Glomerular visceral epithelial cell (primary cell): Measurements from ENCODE around the gene FARS2.
A peak's percentile ranks its signal among the peaks of the same experiment; 100 is the strongest.

ENCODE experiments used
- DNase-seq: peaks from one replicate; pipeline ENCODE4 v3.0.0-alpha.2; 2016; ENCODE audit errors: extremely low spot score

The FARS2 gene

GRCh38 chr6:5754904-5755303, 493.6 kb downstream of the FARS2 start:
- no peak for DNase-seq

GRCh38 chr6:5759571-5759970, 498.3 kb downstream of the FARS2 start:
- no peak for DNase-seq

DNA sequence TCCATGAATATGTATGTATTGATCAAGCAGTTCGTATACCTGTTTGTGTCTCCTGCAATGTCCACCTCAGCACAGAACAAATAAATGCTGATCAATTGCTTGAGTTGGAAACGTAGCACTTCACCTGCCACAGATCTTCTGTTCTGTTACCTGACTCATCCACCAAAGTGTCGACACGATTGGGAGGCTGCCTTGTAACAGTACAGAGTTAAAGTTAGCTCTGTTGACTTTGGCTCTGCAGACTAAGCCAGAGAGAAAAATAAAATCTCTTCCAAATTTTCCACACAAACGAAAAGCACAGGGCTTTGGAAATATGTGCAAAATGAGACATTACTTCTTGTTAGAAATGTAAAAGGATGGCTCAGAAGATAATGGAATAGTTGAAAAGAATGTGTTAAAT, 500.1 kb downstream of the FARS2 start:
- DNase-seq, result no peak

DNA sequence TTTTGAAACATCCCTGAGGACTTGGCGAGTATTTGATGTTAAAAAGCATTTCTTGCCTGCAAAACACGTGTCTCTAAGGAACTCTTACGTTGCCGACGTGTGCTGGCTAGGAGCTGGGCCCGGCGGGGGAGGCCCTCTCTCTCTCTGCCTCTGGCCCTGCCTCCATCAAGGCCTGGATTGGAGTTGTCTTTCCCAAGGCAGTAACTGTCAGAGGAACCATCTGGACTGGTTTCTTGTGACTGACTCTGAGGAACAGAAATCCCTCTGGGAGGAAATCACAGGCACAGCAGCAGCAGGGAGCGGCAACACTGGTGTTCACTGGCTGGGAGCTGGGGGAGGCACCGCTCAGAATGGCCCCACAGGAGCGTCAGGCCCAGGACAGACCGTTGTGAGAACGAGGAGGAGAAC, 501.3 kb downstream of the FARS2 start:
- DNase-seq, result no peak

GRCh38 chr6:5763407-5763806, 502.1 kb downstream of the FARS2 start:
- peak; percentile 28 for DNase-seq

- DNase-seq, result peak; percentile 81
Observed at GRCh38 chr6:5763871-5764270, 502.6 kb downstream of the FARS2 start.

DNA sequence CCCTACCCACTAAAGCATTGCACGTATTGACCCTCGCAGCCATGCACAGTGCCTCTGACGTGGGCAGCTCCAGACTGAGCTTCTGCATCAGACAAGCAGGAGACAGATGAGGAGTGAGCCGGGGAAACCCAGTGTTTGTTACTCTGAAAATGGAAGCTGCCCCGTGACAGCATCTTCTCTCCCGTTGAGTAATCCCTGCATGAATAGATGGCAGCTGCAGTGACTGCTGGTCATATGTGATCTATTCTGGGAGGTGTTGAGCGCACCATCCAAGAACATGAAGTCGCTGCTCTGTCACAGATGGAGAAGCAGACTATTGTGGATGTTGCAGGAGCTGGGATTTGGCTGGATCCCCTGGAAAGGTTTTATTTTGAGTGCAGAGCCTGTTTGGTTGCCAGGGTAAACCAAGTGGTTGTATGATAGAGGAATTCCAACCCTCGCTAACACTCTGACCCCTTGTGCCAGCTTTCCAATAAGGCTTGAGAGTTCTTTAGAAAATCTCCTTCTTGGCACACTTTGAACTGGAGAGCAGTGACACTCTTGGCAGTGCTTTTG, 503.2 kb downstream of the FARS2 start:
- DNase-seq, result peak; percentile 60

GRCh38 chr6:5765141-5765760, 503.9 kb downstream of the FARS2 start:
- no peak for DNase-seq

- DNase-seq, result no peak
Observed at GRCh38 chr6:5766260-5766659, 504.9 kb downstream of the FARS2 start.

DNA sequence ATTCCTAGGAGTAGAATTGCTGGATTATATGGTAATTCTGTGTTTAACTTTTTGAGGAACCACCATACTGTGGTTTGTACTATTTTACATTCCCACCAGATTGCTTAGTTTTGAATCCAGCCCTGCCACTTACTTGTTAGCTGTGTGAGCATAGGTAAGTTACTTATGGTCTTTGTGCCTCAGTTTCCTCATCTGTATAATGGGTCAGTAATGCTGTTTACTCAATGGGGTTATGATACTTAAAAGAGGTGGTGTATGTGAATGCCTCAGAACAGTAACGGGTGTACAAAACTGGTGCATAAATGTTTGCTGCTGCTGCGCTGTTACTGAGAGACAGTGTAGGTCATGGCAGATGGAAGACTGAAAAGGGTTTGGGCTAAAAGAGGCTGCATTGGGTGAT, 506.2 kb downstream of the FARS2 start:
- no peak for DNase-seq

GRCh38 chr6:5771211-5771610, 509.9 kb downstream of the FARS2 start:
- no peak for DNase-seq

- DNase-seq, result no peak
Observed at GRCh38 chr6:5771759-5772390, 510.6 kb downstream of the FARS2 start.

GRCh38 chr6:5772408-5773120, 511.3 kb downstream of the FARS2 start:
- no peak for DNase-seq

DNA sequence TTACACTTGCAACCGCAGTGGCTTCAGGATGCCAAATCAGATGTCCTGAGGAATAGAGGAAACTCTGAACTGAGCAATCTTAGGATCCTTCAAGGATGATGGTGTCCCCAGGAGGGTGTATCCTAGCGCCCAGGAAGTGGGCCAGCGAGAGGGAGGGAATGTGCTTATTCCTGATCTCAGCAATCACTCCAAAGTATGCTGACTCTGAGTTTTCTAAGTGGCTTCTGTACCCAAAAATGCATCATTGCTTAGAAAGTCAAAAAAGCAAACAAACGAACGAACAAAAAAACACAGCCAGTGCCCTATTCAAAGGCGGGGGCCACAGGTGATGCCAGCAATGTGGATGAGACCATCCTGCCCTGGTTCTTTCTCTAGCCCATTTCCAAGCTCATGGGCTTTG, 514.8 kb downstream of the FARS2 start:
- DNase-seq, result no peak

GRCh38 chr6:5776706-5777390, 515.5 kb downstream of the FARS2 start:
- no peak for DNase-seq

- DNase-seq, result no peak
Observed at GRCh38 chr6:5778317-5778857, 517.1 kb downstream of the FARS2 start.

DNA sequence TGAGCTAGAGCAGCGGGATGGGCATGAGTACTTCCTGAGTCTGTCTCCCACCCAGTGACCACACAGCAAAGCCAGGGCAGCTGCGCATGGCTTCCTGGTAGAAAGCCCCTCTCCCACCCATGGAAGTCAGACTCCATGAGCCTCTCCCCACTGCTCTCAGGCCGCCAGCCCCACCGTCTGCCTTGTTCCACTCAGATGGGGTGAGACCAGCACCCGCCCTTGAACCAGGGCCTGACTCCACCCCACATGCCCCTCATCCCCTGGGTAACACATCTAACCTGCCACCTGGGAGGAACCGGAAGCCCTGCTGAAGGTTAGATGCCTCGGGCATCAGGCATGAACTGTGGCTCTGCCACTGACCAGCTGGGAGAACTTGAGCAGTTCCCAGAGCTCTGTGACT, 517.6 kb downstream of the FARS2 start:
- no peak for DNase-seq

DNA sequence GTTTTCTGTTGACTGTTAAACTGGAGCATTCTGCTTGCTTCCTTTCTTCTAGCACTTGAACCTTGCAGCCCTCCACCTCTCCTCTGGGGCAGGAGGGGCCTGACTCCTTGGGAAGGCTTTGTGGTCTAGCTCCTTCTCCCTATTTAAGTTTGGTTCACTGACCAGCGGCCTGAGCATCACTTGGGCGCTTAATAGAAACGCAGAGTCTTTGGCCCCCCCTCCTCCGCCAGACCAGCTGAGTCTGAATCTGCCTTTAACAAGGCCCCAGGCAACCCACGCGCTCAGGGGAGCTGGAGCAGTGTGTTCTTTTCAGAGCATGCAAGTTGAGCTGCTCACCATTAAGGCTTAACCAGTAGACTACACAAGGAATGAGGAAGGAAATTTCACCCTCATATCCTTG, 519.7 kb downstream of the FARS2 start:
- no peak for DNase-seq

DNA sequence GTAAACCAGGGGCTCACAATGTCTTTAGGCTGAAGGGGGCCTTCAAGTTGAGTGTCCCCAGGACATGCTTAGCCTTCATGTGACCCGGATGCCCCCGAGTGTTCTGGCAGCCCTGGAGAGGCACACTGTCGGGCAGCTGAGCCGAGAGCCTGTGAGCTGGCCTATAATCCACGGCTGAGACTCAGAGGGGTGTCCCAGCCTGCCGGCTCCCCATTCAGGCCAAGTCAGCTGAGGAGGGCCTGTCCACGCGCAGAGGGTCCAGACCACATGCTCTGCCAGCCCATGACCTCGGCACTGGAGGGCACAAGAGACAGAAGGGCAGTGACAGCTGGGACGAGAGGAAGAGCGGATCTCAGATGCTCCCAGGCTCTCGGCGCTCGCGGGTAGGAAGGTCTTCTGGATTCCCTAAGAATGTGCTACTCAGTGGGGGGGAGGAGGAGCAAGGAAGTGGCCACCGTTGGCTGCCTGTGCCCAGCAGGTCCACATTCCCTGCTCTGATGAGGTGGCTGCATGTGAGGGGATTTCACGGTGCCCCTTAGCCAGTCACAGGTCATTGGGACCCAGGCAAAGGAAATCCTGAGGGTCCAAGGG, 520.7 kb downstream of the FARS2 start:
- no peak for DNase-seq

DNA sequence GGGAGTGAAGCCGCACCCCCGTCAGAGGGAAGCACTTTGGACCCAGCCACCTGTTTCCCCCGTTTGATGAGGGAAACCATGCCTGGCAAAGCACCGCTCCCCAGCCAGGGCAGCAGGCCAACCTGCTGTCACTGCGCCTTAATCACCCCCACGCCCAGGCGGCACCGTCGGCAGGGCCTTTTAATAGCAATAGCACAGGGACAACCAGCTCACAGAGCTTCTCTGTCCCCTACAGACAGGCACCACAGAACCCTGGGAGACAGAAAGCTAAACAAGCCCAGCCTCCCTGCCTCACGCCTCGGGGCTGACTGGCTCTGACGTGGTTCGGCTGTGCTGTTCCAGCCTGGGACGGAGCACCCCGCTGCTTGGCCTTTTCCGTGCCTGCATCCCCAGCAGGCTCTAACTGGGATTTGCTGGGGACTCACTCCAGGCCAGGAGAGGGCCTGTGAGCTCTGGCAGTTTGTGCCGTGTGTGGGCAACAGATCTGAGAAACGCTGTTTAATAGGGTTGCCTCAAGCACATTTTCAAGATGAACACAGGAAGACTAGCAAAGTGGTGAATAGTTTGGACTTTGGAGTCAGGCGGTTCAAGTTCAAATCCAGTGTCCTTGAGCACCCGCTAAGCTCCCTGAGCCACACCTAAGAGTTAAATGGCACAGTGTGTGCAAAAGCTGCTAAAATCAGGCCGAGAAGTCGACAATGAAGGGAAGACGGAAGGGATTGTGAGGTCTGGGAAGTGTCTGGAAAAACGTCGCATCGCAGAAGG, 521.7 kb downstream of the FARS2 start:
- no peak for DNase-seq

DNA sequence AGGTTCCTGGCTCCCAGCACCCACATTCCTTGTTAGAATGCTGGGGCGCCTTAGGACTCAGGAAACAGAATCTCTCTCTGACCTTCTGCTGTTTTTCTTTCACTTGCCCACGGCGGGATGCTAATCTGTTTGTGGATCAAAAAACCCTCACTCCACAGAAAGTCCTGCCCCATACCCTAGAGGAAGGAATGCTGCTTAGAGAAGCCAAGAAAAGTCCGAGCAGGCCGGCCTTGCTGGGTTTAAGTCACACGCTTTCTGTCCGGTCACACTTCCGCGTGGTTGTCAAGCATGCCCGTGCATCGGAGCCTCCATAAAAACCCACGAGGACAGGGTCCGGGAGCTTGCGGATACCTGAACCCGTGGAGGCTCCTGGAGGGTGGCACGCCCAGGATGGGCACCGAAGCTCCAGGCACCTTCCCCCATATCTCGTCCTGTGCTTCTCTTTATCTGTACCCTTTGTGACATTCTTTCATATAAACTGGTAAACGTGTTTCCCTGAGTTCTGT, 522.3 kb downstream of the FARS2 start:
- no peak for DNase-seq
